Pulmonary artery endothelial cell (primary cell): ENCODE measurements around the gene TWIST2. TPM values are rescaled to one million over a fixed set of nuclear protein-coding genes. Genes with fewer than 3 reads are reported as not detected.

Experiments used
- DNase-seq: peaks from one replicate; pipeline ENCODE4 v3.0.0-alpha.2; 2011; ENCODE audit warnings: low read depth, low spot score
- total RNA-seq: library from RNA; depleted of rRNA; stranded (reverse); fragments of >200 nt; gene quantifications from 2 replicates; pipeline ENCODE4 v1.2.3, GENCODE V29; 2014

Gene TWIST2
- 5.4 and 13.2 TPM in 2 replicates for total RNA-seq

DNA sequence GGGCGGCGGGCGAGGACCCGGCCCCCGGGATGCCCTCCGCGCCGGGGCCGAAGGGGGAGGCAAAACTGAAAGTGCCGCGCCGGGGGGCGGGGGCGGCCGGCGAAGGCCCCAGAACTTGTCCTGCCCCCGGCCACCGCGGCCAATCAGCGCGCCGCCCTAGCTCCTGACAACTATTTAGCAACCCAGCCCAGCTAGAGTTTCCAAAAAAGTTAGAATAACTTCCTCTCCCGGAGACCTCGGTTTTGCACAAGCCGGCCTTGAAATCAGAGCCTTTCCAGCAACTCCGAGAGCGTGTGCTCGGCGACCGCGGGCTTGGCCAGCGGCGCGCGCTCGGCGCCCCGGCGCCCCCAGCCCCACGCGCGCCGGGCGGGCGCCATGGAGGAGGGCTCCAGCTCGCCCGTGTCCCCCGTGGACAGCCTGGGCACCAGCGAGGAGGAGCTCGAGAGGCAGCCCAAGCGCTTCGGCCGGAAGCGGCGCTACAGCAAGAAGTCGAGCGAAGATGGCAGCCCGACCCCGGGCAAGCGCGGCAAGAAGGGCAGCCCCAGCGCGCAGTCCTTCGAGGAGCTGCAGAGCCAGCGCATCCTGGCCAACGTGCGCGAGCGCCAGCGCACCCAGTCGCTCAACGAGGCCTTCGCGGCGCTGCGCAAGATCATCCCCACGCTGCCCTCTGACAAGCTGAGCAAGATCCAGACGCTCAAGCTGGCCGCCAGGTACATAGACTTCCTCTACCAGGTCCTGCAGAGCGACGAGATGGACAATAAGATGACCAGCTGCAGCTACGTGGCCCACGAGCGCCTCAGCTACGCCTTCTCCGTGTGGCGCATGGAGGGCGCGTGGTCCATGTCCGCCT lies at the start of gene TWIST2:
TWIST2 (plus strand) TSS at position 245 of the 850 bp plus-strand sequence; CDS start at position 376, 131 bp downstream.
- DNase-seq, result no peak

DNA sequence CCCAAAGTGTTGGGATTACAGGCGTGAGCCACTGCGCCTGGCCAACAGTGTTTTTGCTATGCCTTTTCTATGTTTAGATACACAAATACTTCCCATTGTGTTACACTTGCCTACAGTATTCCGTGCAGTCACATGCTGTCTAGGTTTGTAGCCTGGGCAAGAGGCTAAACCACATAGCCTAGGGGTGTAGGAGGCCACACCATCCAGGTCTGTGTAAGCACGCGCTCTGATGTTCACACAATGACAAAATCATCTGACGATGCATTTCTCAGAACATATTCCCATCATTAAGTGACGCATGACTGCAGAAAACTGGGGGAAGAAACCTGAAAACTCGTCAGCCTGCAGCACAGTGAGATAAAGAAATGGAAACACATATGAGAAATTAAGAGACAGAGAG lies 46.1 kb upstream of the TWIST2 start:
- DNase-seq, result no peak

DNA sequence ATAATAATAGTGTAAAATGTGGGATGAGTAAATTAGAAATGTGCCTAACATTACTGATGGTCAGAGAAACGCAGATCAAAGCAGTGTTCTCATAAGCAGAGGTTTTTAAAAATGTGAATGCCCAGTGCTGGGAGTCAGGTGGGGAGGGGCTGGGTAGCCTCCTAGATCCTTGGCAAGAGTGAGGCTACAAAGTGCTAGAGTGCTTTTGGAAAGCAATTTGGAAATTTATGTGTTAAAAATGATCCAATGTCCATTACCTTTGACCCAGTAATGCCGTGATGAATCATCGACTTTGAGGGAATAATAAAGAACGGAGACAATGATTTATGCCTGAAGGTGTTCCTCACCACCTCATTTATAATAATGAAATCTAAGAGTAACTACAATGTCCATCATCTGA lies 44.9 kb upstream of the TWIST2 start:
- DNase-seq, result no peak

DNA sequence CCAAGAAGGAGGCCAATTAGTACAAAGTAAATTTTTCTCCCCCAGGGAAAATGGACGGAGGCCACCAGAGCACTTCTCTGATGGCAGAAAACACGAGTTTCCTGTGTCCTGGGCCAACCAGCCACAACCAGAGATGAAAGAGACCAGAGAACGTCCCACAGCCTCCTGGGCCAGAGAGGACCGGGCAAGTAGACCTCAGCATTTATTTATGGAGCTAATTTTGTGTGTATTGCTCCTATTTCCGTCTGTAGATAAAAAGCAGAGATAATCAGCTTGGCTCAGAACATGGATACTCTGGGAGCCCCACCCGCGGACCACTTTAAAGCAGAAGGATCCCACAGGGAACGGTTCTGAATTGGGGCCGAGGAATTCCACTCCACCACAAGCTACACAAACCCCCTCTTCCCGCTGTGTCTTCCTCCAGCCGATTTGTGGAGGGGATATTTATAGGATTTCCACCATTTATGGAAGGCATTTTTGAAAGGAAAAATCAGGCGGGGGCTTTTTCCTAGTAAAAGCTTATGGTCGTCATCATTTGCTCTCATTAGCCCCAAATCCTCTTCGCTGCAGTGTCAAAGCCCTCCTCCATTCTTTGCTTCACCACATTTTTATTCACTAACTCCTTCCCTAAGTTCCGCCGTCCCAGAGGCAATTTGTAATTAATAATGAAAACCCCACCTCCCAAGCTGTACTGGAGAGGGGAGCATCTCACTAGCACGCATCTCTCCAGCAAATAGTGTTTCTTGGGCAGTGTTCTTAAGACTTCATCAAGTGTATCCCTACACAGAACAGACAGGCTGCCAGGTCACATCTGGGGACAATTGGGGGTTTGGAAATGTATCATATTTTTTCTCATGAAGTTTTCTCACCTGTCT lies 43.7 kb upstream of the TWIST2 start:
- DNase-seq, result no peak

DNA sequence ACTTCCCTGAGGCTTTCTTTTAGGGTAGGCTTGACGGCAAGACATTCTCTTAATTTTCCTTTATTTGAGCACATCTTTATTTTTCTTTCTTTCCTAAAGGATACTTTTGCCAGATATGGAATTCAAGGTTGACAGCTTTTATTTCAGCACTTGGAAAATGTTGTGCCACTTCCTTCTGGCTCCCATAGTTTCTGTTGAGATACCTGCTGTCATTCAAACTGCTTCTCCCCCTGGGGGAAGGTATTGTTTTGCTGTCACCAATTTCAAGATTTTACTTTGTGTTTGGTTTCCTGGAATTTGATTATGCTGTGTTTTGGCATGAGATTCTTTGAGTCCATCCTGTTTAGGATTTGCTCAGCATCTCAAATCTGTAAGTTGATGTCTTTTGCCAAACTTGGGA lies 39.1 kb upstream of the TWIST2 start:
- no peak for DNase-seq

DNA sequence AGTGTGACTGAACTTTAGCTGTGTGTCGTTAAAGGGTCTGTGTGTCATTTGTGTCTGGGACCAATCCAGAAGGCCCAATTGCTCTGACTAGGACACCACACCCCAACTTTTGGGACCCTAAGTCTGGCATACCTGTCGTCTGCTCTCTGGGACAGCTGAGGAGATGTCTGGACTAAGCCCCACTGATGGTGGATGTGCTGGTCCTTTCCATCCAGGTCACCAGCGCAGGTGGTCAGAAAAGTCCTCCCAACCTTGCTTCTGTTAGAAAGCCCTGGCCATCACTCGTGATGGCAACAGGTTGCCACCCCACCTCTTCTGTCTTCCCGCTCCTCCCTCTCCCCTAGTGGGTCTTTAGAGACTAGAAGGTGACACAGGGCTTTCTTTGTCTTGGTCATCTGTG lies 37.6 kb upstream of the TWIST2 start:
- no peak for DNase-seq

DNA sequence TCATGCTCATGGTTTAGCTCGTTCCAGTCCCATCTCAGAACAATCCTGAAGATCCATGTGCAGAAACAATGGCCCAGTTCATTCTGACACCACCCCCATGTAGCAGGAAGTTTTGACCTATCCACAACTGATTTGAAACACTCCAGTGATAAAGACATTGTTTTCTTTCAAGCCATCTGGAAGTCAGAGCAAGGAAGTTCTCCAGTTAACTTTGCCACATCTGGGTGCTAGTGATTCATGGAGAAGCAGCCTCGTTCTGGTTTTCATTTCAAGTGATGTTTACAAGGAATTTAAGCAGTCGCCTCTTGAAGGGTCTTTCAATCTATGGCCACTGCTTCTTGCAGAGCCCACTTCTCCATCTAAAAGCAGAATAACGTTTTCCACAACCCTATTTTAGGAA lies 36.6 kb upstream of the TWIST2 start:
- DNase-seq, result no peak

DNA sequence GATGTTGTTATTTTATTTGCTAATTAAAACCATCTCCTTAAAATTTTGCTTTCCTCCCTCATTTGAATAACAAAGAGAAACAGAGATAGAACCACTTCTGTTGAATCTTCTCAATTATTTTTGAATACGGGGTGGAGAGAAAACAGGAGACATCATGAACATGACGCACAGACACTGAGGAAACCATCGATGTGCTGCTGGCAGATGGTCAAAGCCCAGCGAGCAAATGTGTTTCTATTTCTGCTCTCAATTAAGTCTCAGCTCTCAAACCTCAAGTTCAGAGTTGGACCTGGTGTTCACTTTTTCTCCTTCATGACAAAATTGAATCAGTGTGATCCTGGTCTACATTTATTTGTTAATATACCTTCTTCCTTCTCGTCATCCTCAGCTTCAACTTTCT lies 36.1 kb upstream of the TWIST2 start:
- DNase-seq, result no peak

DNA sequence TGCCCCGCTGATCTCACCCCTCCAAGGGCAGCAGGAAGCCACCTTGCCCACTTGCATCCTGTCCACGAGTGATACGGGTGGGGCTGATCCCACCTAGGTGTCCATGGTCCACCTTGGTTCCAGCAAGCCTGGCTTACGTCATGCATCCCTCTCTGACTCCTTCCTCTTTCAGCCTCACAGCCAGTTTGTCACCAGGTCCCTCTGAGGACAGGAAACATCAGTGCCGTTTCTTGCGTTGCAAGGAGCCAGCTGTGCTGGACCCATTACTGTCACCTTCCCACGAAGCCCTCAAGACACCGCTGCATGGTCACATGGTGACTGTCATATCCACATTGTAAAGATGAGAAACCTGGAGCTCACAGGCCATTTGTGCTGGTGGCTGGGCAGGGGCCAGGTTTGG lies 34.8 kb upstream of the TWIST2 start:
- no peak for DNase-seq

DNA sequence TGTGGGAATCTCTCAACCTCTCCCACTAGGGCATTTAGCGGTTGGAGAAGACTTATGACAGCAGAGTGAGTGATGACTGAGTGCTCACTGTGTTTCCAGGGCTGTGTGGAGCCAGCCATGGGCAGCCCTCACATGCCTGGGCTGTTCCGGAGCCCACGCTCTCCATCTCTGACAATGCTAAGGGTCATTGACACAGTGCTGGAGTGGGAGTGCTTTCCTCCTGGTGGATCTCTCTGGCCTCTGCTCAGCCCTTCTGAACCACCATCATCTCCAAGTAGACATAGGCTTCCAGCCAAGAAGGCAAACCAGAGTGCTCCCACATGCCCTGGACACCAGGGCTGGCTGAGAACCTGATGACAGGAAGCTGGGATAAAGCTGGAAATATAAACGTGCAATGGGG lies 33.1 kb upstream of the TWIST2 start:
- no peak for DNase-seq

DNA sequence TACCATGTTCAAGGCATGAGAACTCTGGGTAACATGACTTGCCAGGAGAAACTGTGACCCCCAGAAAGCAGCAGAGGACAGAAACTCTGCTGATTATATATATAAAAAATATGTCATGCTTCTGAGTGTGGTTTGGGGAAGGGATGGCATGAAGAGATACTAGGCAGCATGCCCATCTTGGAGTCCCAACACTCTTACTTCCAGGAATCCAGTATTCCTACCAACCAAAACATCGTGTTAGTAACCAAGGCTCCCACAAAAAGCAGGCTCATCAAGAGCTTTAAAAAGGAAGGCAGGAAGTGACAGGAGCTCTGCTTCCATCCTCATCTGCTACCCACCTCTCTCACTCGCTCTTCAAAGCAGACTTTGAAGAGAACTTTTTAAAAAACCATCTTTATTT lies 31.6 kb upstream of the TWIST2 start:
- DNase-seq, result no peak

DNA sequence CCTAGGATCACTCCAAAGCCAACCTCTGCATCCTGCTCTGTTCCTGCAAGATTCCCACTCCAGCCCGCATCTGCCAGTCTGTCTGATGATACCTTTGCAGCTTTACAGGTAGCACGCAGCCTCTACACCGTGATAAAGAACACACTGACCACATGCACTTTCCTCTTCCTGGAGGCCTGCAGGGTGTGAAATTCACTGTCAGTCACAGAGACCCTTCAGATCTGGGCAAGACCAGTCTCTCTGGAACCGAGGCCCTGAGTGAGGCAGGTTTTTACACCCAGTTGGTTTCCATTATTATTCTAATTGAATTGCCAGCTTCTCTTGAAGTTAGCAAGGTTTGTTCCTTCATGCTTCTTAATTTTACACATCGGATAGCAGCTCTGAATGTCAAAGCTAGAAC lies 30.5 kb upstream of the TWIST2 start:
- DNase-seq, result no peak

DNA sequence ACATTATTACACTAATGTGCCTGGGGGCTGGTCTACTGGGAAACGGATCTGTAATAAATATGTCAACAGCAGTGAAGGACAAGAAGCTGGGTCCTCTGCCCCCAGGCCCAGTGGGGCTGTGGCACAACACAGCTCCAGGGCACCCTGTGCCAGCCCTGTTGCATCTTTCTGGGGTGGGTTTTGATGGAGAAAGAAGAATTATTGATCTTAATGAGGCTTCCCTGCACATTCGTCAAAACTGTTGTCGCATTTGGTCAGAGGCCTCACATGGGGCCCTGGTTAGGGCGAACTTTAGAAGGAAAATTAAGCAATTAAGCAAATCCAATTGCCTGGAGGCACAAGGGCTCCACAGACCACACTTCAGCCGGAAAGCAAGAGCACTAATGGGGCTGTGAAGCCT lies 30.0 kb upstream of the TWIST2 start:
- DNase-seq, result no peak

DNA sequence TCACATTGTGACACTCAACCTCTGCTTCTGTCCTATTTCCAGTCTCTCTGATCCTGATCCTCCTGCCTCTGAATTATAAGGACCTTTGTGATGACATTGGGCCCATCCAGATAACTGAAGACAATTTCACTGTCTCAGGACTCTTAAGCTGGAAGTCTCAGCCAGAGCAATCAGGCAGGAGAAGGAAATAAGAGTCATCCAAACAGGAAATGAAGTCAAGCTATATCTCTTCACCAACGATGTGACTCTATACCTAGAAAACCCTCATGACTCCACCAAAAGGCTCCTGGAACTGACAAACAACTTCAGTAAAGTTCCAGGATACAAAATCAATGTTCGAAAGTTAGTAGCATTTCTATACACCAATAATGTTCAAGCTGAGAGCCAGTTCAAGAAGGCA lies 29.3 kb upstream of the TWIST2 start:
- no peak for DNase-seq

DNA sequence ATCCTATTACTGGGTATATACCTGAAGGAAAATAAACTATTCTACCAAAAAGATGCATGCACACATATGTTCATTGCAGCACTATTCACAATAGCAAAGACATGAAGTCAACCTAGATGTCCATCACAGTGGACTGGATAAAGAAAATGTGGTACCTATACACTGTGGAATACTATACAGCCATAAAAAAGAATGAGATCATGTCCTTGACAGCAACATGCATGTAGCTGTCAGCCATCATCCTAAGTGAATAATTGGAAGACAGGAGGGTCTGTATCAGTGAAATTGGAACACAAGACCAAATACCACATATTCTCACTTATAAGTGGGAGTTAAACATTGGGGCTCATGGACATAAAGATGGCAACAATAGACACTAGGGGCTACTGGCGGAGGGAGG lies 27.7 kb upstream of the TWIST2 start:
- DNase-seq, result no peak

DNA sequence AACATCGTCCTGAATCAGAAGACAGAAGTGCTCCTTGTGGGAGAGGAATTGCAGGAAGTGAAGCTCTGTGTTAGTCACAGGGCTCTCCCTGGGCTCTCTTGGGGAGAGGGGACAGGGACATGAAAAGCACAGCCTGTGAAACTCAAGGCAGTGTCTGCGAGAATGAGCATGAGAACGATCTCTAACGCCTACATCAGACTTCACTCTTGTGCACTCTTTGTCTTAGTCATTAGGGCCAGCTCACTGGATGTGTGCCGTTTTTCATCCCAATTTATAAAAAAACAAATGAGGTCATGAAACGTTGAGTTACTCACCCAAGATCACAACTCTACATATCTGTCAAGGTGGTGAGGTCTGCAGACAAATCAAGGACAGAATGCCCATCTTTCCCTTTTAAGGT lies 27.0 kb upstream of the TWIST2 start:
- DNase-seq, result no peak

DNA sequence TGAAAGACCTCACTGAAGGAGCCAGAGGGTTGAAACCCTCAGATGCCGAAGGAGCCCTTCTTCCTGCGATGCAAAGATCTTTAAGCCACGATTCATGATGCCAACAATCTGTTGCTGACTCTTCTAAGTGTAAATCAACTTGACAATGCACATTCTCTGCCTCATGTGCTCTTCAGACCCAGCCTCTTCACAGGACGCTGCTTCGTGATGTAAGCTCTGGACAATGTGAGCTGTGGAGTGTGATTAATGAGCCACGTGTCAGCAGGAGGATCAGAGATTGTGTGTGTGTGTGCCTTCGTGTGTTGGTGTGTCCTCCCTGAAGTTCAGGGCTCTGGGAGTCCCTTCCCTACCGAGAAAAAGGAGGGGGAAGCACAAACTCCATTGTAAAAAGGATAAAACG lies 26.5 kb upstream of the TWIST2 start:
- DNase-seq, result no peak

DNA sequence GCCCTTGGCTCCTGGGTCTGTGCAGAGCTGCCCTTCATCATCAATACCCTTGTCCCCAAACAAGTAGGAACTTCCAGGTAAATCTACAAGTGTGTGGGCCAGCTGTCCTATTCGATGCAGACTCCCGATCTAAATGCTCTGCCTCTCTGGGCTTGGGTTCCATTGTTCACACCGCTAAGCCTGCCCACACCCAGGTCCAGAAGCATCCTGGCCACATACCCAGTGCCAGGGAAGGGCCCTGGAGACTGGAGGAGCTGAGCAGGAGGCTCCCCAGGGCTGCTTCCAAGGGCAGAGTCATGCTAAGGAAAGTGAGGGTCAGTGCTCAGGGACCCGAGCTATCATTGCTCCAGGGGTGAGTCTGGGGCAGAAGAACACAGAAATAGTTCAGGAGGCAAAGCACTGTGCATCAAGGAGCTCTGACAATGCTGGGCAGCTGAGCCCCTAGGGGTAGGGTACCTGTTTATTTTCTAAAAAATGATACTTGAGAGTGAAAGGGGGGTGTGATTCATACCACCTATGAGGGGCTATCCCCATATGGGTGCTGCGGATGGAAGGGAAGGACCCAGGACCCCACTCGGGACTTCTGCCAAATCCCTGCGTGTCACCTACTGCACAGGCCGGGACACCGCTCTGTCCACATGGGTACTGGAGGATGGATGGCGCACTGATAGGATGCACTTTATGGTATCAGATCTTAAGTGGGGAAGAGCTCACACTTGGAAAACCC lies 25.8 kb upstream of the TWIST2 start:
- DNase-seq, result no peak

DNA sequence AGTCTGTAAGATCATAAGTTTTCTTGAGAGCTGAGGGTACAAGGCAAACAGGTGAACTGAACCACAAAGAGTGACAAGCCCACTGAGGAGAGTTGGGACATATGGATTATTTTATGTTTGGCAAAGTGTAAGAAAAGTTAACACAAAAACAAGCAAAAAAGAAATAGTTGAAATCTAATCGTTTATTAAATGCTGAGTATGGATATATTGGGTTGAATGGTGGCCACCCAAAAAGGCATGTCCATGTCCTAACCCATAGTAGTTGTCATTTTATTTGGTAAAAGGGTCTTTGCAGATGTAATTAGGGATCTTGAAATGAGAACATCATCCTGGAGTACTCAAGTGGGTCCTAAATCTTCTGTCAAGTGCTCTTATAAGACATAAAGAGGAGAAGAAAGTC lies 24.9 kb upstream of the TWIST2 start:
- no peak for DNase-seq

DNA sequence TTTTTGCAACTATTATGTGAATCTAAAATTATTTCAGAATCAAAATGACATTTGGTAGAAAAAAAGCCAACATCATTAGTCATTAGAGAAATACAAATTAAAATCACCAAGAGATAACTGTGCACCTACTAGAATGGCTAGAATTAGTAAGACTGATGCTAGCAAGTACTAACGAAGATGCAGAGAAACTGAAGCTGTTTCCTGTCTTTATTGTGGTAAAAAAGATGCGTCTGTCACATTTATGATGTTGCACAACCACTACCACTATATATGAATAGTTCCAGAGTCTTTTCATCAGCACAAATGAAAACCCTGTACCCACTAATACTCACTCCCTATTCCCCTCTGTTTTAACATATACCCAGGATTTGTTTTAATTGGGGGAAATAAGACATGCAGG lies 16.7 kb upstream of the TWIST2 start:
- no peak for DNase-seq

DNA sequence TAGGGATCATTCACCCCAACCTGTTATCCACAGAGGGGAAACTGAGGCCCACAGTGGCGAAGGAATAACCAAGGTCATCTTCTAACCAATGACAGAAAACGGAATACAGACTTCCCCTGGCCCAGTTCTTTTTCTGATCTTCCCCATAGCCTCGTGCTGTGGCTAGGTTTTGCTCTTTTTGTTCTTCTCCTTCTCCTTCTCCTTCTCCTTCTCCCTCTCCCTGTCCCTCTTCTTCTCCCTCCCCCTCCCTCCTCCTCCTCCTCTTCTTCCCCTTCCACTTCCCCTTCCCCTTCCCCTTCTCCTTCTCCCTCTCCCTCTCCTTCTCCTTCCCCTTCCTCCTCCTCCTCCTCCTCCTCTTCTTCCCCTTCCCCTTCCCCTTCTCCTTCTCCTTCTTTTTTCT lies 12.9 kb upstream of the TWIST2 start:
- no peak for DNase-seq

DNA sequence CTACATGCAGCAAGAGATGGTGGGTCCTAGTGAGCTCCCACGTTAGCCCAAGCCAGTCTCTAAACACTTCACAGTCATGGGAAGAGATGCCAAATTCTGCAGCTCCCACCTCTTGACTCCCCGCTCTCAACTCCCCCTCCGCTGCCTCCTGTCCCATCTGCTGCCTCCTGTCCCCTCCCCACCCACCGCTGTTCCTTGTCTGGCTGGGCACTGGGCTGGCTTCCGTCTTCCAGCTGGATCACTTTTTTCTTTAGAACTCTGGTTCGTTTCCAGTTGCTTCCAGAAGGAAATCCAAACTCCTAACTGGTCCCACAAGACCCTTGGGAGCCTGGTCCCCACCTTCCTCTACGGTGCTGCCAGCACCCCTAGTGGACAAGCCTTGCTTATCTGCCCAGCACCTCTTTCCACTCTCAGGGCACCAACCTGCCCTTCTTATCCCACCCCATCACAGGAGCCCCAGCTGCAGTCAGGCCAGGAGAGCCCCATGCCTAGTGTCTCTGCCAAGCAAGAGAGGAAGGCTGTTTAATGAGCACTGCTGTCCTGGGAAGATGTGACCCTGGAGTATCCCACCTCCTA lies 12.1 kb upstream of the TWIST2 start:
- no peak for DNase-seq
